Fibroblast of villous mesenchyme (primary cell): ENCODE results near the gene PVALB. TPM values are rescaled to one million over a fixed set of nuclear protein-coding genes. Genes with fewer than 3 reads are reported as not detected.

Source experiments
- DNase-seq: peaks from one replicate; pipeline ENCODE4 v3.0.0-alpha.2; 2010; ENCODE audit warnings: low read depth
- H3K4me3 ChIP-seq: 2 replicates; pipeline ENCODE4 v1.5.1; 2011; ENCODE audit warnings: low read depth, mild to moderate bottlenecking, low read length
- total RNA-seq: library from RNA; depleted of rRNA; stranded (reverse); fragments of >200 nt; gene quantifications from 2 replicates; pipeline ENCODE4 v1.2.3, GENCODE V29; 2012
- TF ChIP-seq, protein P1 (sequence below): IDR thresholded peaks from 2 replicates; pipeline ENCODE4 v1.5.1; 2012; ENCODE audit warnings: low read depth, mild to moderate bottlenecking, low read length; ENCODE audit not compliant: insufficient read depth

The PVALB gene
- total RNA-seq, 1 donor, result not detected

DNA sequence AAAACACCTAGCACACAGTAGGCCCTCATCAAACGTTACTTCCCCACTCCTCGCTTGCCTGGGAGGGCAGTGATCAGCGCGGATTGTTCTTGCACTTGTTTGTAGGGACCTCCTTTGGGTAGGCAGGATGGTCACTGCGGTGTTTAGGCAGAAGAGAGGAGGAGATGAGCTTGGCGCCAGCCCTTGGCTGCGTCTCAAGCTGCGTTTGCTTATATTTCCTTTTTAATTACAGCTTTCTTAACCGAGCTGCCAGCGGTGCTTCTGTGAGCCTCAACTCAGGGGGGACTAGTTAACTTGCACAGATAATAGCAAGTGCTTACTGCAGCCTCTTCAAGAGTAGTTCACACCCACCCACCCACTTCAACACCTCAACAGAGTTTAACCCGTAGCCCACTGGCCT is 56.0 kb downstream of the PVALB start:
- no peak for DNase-seq
- no peak overlapping the region for H3K4me3 ChIP-seq
- TF ChIP-seq, protein P1, sequence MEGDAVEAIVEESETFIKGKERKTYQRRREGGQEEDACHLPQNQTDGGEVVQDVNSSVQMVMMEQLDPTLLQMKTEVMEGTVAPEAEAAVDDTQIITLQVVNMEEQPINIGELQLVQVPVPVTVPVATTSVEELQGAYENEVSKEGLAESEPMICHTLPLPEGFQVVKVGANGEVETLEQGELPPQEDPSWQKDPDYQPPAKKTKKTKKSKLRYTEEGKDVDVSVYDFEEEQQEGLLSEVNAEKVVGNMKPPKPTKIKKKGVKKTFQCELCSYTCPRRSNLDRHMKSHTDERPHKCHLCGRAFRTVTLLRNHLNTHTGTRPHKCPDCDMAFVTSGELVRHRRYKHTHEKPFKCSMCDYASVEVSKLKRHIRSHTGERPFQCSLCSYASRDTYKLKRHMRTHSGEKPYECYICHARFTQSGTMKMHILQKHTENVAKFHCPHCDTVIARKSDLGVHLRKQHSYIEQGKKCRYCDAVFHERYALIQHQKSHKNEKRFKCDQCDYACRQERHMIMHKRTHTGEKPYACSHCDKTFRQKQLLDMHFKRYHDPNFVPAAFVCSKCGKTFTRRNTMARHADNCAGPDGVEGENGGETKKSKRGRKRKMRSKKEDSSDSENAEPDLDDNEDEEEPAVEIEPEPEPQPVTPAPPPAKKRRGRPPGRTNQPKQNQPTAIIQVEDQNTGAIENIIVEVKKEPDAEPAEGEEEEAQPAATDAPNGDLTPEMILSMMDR, result no peak

DNA sequence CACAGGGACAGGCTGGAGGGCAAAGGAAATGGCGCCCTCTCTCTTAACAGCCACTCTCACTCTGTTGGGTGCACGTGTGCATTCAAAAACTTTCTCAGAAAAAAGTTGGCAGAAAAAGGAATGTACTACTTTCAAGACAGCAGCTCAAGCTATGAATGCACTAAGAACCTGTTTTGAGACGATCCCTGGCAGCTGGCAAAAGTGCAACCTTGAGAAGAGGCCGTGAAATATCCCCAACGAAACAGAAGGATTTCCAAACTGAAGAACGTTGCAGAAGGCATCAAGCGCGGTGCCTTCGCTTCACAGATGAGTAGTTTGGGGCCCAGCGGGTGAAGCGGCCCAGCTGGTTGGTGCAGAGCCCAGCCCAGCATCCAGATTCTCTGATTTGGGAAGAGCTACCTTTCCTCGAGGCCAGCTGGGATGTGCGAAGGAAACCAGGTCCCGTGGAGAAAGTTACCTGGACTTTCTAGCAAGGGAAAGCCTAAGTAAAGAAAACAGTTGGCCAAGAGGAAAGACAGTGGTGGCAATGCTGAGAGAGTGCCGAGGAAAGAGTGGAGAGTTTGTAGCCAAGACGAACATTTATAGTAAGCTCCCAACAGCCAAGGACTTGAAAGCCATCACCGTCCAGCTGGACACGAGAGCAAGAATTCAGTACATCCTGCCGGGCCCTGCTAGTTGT is 57.2 kb downstream of the PVALB start:
- TF ChIP-seq, protein P1, result no peak
- DNase-seq, result no peak
- no peak overlapping the region for H3K4me3 ChIP-seq

DNA sequence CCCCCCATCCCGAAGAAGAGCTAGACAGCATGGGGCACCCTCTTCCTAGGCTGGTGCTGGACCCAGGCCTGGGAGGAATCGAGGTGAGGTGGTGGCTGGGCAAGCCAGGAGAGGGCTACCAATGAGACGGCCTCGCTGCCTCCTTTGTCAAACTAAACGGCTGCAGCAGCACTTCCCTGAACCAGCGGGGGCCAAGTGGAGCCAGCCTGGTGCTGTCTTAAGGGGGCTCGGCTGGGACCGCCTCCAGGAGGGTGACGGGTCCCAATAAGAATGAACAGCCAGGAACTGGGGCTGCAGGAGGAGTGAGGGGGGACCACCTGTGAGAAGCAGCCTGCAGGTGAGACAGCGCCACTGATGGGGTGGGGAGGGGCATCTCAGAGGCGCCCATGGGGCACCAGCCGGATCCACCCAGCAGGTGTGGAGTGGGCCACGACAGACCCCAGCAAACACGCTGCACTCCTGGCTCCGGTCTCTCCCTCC is 58.0 kb downstream of the PVALB start:
- TF ChIP-seq, protein P1, result no peak
- H3K4me3 ChIP-seq, result no peak overlapping the region
- no peak for DNase-seq

DNA sequence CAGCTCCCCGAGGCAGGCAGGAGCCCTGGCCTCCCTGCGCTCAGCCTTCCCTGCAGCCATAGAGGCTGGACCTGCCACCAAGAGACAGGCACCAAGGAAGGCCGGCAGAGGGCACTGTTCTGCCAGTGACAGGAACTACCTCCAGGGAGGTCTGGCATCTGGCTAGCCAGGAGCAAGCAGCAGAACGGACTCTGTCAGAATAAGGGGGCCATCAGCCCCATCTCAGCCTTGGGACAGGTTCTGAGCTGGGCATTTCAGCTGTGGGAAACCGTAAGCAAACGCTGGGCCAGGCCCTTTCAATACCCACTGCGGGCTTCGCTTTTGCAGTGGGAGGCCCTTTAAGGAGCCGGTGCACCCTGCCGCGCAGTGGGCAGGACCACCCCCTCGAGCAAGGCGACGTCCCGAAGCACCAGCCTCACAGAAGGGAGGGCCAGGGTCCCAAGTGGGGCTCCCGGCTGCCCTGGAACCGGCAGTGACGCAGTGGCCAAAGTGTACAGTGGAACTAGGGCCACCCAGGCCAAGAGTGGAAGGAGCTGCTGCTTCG is 59.1 kb downstream of the PVALB start:
- TF ChIP-seq, protein P1, result peak; percentile 83
- H3K4me3 ChIP-seq, result no peak overlapping the region
- DNase-seq, result peak; percentile 73

DNA sequence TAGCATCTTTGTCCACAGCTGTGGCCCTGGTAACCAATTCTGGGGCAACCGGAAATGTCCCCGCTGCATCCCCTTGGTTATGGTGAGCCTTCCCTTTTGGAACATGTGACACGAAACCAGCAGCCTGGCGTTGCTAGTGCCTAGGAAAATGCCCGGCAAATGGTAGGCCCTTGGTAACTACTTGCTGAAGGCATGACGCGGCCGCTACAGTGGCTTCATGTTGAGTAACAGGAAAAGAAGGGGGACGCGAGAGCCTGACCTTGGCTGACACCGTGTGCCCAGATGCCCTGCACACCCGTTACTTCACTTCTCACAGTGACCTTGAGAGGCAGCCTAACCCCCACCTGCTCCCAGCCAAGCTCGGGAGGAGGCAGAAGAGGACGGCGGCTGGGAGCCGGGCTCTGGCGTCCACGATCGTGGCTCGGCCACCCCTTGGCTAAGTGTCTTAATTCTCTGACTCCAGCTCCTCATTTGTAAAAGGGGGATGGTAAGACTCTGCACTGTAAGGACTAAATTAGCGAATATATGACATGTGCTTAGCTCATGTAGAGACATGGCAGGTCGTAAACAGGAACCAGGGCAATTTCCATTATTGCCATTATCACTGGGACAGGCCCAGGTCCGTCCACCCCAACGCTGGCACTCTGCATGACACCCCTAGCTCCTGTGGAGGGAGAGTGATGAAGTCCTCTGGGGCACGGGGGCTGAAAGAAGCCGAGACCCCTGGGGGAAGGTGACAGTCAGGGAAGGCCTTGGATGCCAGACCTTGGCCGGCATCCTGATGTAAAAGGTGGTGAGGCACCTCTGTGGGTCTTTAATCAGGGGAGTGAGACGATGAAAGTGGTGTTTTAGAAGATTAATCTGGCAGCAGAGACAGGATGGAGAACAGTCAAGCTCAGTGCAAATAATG is 59.8 kb downstream of the PVALB start:
- no peak for DNase-seq
- TF ChIP-seq, protein P1, result no peak
- no peak overlapping the region for H3K4me3 ChIP-seq

DNA sequence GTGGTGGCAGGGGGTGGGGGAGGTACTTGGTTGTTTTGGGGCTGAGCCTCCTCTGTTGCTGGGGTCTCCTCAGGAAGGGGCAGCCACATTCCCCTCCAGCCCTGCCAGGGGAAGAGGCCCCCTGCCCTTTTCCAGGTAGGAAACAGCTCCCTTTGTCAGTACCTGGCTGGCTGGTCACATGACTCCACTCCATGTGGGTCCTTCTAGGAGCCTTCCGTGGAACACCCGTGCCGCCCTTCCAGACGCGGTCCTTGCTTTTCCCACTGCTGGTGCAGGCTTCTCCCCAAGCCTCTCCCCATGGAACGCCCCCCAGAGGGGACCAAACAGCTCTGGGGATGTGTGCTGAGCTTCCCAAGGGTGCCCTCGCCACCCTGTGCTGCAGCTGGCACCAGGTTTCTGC is 60.8 kb downstream of the PVALB start:
- DNase-seq, result no peak
- TF ChIP-seq, protein P1, result no peak

More for the DNA sequence above, 60.8 kb downstream of the PVALB start:
- H3K4me3 ChIP-seq, result no peak overlapping the region
